Erythroblast (primary cell): Measurements from ENCODE around the gene TRAF3IP1.
"Not testable (repeated sequence)": the region's sequence is repeated elsewhere in the genome, so short reads cannot be mapped to it uniquely, and the experiment has no call there.

Experiments used
- DNase-seq, 2 experiments: peaks; one replicate each; lab custom pipeline; 2025; lab: John Stamatoyannopoulos, UW
- GATA1 ChIP-seq: IDR thresholded peaks from 2 replicates; pipeline ENCODE4 v1.6.1; 2011; ENCODE audit warnings: low read depth, mild to moderate bottlenecking, control low read depth, low read length, moderate library complexity
- POLR2A ChIP-seq: IDR thresholded peaks from 2 replicates; pipeline ENCODE4 v1.6.1; 2011; ENCODE audit warnings: mild to moderate bottlenecking, low read length

The TRAF3IP1 gene

GRCh38 chr2:238404406-238405216 lies 84.3 kb downstream of the TRAF3IP1 start:
- no peak for TF ChIP-seq POLR2A
- TF ChIP-seq GATA1 = no peak
- no peak for DNase-seq

- not testable (repeated sequence) for DNase-seq
Measured at GRCh38 chr2:238405217-238405555, 84.9 kb downstream of the TRAF3IP1 start.

- TF ChIP-seq POLR2A = no peak
- no peak for TF ChIP-seq GATA1
- DNase-seq = no peak
Measured at GRCh38 chr2:238406221-238406997, 86.1 kb downstream of the TRAF3IP1 start.

- no peak for DNase-seq
- no peak for TF ChIP-seq POLR2A
- TF ChIP-seq GATA1 = no peak
Measured at GRCh38 chr2:238406998-238407285, 86.6 kb downstream of the TRAF3IP1 start.

- TF ChIP-seq POLR2A (no peak), GATA1 (no peak)
- no peak for DNase-seq
Measured at GRCh38 chr2:238407566-238407965, 87.2 kb downstream of the TRAF3IP1 start.

- no peak for TF ChIP-seq POLR2A
- no peak for TF ChIP-seq GATA1
- DNase-seq = no peak
Measured at GRCh38 chr2:238408615-238409340, 88.5 kb downstream of the TRAF3IP1 start.

- no peak for TF ChIP-seq GATA1
- TF ChIP-seq POLR2A = no peak
- DNase-seq = no peak
Measured at GRCh38 chr2:238409341-238410199, 89.3 kb downstream of the TRAF3IP1 start.

- DNase-seq = no peak
- TF ChIP-seq GATA1 = no peak
- no peak for TF ChIP-seq POLR2A
Measured at GRCh38 chr2:238412067-238412767, 91.9 kb downstream of the TRAF3IP1 start.

- TF ChIP-seq GATA1 (no peak), POLR2A (no peak)
Measured at GRCh38 chr2:238413368-238413767, 93.0 kb downstream of the TRAF3IP1 start.

GRCh38 chr2:238415036-238415764 lies 94.9 kb downstream of the TRAF3IP1 start:
- no peak for TF ChIP-seq GATA1
- TF ChIP-seq POLR2A = no peak
- no peak for DNase-seq

More at GRCh38 chr2:238413368-238413767, 93.0 kb downstream of the TRAF3IP1 start:
- no peak for DNase-seq

- DNase-seq = peak in 1 of 2 experiments; percentile 17
- no peak for TF ChIP-seq GATA1
- TF ChIP-seq POLR2A = no peak
Measured at GRCh38 chr2:238415893-238416292, 95.6 kb downstream of the TRAF3IP1 start.

- no peak for DNase-seq
- TF ChIP-seq POLR2A = no peak
- no peak for TF ChIP-seq GATA1
Measured at GRCh38 chr2:238418196-238418998, 98.1 kb downstream of the TRAF3IP1 start.
